Calu3 (cell line): ENCODE measurements around the gene RNF115. TPM values are rescaled to one million over a fixed set of nuclear protein-coding genes. Genes with fewer than 3 reads are reported as not detected.
"Not testable (repeated sequence)": the region's sequence is repeated elsewhere in the genome, so short reads cannot be mapped to it uniquely, and the experiment has no call there.

Experiments
- BruUV-seq: library from RNA; stranded (reverse); fragments of 400-500 nt; replicated peaks from 2 replicates; lab custom pipeline; 2021; lab: Mats Ljungman, UMichigan
- CTCF ChIA-PET: fragments of 300-600 bp; sonication (Branson Sonifier 250); formaldehyde crosslinking; loops from one replicate; lab custom pipeline; 2022; ENCODE audit warnings: antibody characterized with exemption; lab: Charles Lee
- DNase-seq: peaks from one replicate; pipeline ENCODE4 v3.0.0; 2022
- H3K27ac Mint-ChIP-seq: one replicate; pipeline ENCODE4 v1.8.0; 2022; ENCODE audit warnings: mixed read lengths; ENCODE audit not compliant: unreplicated experiment
- H3K27me3 Mint-ChIP-seq: one replicate; pipeline ENCODE4 v1.8.0; 2022; ENCODE audit warnings: mixed read lengths; ENCODE audit not compliant: unreplicated experiment
- H3K36me3 Mint-ChIP-seq: one replicate; pipeline ENCODE4 v1.8.0; 2022; ENCODE audit warnings: mild to moderate bottlenecking, moderate library complexity, mixed read lengths; ENCODE audit not compliant: insufficient read depth, unreplicated experiment
- H3K4me1 Mint-ChIP-seq: one replicate; pipeline ENCODE4 v1.8.0; 2022; ENCODE audit warnings: mild to moderate bottlenecking, low read depth, mixed read lengths; ENCODE audit not compliant: unreplicated experiment
- H3K4me3 Mint-ChIP-seq: one replicate; pipeline ENCODE4 v1.8.0; 2022; ENCODE audit warnings: mild to moderate bottlenecking, low read depth, moderate library complexity, mixed read lengths; ENCODE audit not compliant: unreplicated experiment
- H3K9me3 Mint-ChIP-seq: one replicate; pipeline ENCODE4 v1.8.0; 2022; ENCODE audit warnings: low read depth, mixed read lengths; ENCODE audit not compliant: unreplicated experiment
- CTCF ChIP-seq: fragments of 200-600 bp; IDR thresholded peaks from one replicate; pipeline ENCODE4 v1.8.0; 2022; ENCODE audit warnings: antibody characterized with exemption; ENCODE audit not compliant: unreplicated experiment
- intact Hi-C: fragments of 100-400 bp; cut with micrococcal nuclease; formaldehyde crosslinking; loops from one replicate; pipeline ENCODE4 v1.10.0; 2022; ENCODE audit not compliant: unreplicated experiment
- total RNA-seq: library from RNA; stranded (reverse); gene quantifications from 2 replicates; pipeline ENCODE4 v1.2.3, GENCODE V29; 2022

Gene RNF115
- total RNA-seq, 1 experiment from 2014 or later: 9.5 TPM

GRCh38 chr1:145796753-145797152, 27.1 kb downstream of the RNF115 start:
- peaks cover 8% of the 10 kb centered on the region for H3K4me1 Mint-ChIP-seq
- H3K36me3 Mint-ChIP-seq: no peaks in the 10 kb centered on the region
- no peak for TF ChIP-seq CTCF
- CTCF ChIA-PET: no interaction called here
- H3K4me3 Mint-ChIP-seq: no peak overlapping the region
- H3K9me3 Mint-ChIP-seq: peaks cover 10% of the 10 kb centered on the region
- intact Hi-C loops: no loop called here
- no peak for DNase-seq
- BruUV-seq: no TSS peak
- H3K27ac Mint-ChIP-seq: no peak overlapping the region
- H3K27me3 Mint-ChIP-seq: no peaks in the 10 kb centered on the region

- H3K4me3 Mint-ChIP-seq: no peak overlapping the region
- no peak overlapping the region for H3K27ac Mint-ChIP-seq
- no peak for DNase-seq
- CTCF ChIA-PET: no interaction called here
- intact Hi-C loops: no loop called here
- H3K27me3 Mint-ChIP-seq: no peaks in the 10 kb centered on the region
- H3K36me3 Mint-ChIP-seq: no peaks in the 10 kb centered on the region
- H3K4me1 Mint-ChIP-seq: peaks cover 8% of the 10 kb centered on the region
- no TSS peak for BruUV-seq
- H3K9me3 Mint-ChIP-seq: peaks cover 10% of the 10 kb centered on the region
- no peak for TF ChIP-seq CTCF
Observed at GRCh38 chr1:145795257-145795881, 28.5 kb downstream of the RNF115 start.

DNA sequence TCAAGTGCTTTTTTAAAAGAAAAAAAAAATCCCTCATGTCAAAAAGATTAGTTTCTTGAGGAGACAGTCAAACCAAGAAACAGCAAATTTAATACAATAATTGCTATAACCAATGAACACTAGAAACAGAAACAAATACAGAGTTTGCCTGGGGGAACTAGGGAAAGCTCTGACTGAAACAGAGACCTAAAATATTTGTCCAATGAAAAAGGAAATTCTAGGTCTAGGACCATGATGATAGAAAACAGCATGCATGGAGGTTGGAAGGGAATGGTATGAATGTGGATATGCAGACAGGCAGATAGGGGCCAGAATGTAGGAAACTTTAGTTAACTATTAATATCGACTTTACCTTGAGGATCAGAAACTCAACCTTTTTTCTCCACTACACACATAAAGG, 31.4 kb downstream of the RNF115 start:
- H3K4me3 Mint-ChIP-seq: no peak overlapping the region
- H3K27ac Mint-ChIP-seq: no peak overlapping the region
- DNase-seq: no peak
- H3K36me3 Mint-ChIP-seq: no peaks in the 10 kb centered on the region
- BruUV-seq: no TSS peak
- CTCF ChIA-PET: no interaction called here
- peaks cover 8% of the 10 kb centered on the region for H3K4me1 Mint-ChIP-seq
- peaks cover 7% of the 10 kb centered on the region for H3K9me3 Mint-ChIP-seq
- TF ChIP-seq CTCF: no peak
- no peaks in the 10 kb centered on the region for H3K27me3 Mint-ChIP-seq
- intact Hi-C loops: no loop called here

DNA sequence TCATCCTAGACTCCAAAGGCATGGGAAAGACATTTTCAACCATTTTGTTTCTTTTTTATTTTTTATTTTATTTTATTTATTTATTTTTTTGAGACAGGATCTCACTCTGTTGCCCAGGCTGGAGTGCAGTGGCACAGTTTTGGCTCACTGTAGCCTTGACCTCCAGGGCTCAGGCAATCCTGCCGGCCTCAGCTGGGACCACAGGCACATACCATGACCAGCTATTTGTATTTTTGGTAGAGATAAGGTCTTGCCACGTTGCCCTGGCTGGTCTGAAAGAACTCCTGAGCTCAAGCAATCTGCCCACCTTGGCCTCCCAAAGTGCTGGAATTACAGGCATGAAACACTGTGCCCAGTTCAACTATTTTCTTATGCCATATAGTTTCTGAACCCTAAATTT, 32.0 kb downstream of the RNF115 start:
- H3K9me3 Mint-ChIP-seq, DNase-seq, H3K27ac Mint-ChIP-seq, CTCF ChIA-PET, H3K36me3 Mint-ChIP-seq, H3K4me1 Mint-ChIP-seq, H3K4me3 Mint-ChIP-seq, BruUV-seq, intact Hi-C loops, H3K27me3 Mint-ChIP-seq: not testable (repeated sequence)

GRCh38 chr1:145788580-145788979, 35.3 kb downstream of the RNF115 start:
- no peaks in the 10 kb centered on the region for H3K36me3 Mint-ChIP-seq
- intact Hi-C loops: no loop called here
- no TSS peak for BruUV-seq
- no peaks in the 10 kb centered on the region for H3K27me3 Mint-ChIP-seq
- CTCF ChIA-PET: interaction anchor here (2.2 kb wide), 1 partner anchor 56 kb away, joined by 6 read pairs; the partner anchor contains the start of gene NUDT17
- no peak overlapping the region for H3K4me3 Mint-ChIP-seq
- H3K9me3 Mint-ChIP-seq: no peaks in the 10 kb centered on the region
- no peak overlapping the region for H3K27ac Mint-ChIP-seq
- no peak for TF ChIP-seq CTCF
- no peak for DNase-seq
- H3K4me1 Mint-ChIP-seq: peaks cover 20% of the 10 kb centered on the region
